ENCODE results near the gene CDADC1.

DNA sequence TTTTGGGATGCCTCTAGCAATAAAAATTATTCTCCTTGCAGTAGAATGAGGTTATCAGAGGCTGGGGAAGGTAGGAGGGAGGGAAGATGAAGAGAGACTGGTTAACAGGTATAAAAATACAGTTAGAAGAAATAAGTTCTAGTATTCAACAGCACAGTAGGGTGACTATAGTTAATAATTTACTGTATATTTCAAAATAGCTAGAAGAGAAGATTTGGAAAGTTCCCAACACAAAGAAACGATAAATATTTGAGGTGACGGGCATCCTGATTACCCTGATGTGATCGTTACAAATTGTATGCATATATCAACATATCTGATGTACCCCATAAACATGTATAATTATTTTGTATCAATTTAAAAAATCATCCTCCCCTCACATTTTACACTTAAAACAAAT lies 93.8 kb downstream of the CDADC1 start:
- TF ChIP-seq, protein P1, sequence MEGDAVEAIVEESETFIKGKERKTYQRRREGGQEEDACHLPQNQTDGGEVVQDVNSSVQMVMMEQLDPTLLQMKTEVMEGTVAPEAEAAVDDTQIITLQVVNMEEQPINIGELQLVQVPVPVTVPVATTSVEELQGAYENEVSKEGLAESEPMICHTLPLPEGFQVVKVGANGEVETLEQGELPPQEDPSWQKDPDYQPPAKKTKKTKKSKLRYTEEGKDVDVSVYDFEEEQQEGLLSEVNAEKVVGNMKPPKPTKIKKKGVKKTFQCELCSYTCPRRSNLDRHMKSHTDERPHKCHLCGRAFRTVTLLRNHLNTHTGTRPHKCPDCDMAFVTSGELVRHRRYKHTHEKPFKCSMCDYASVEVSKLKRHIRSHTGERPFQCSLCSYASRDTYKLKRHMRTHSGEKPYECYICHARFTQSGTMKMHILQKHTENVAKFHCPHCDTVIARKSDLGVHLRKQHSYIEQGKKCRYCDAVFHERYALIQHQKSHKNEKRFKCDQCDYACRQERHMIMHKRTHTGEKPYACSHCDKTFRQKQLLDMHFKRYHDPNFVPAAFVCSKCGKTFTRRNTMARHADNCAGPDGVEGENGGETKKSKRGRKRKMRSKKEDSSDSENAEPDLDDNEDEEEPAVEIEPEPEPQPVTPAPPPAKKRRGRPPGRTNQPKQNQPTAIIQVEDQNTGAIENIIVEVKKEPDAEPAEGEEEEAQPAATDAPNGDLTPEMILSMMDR (IDR thresholded peaks at IDR 0.05): no peak
- no peak for TF ChIP-seq POLR2A (IDR thresholded peaks at IDR 0.05)

Data from esophagus squamous epithelium (tissue), 4 donors.